HAP-1 (cell line): Measurements from ENCODE around the gene TMC3.

Experiments used
- DNase-seq, 2 experiments: peaks; one replicate each; pipeline ENCODE4 v3.0.0-alpha.2; 2016 to 2020; ENCODE audit warnings: low spot score in 2 of 2
- H3K27me3 ChIP-seq: fragments of 250-450 bp; sonication (Bioruptor Pico); 2 replicates; pipeline ENCODE4 v1.5.1; 2020; ENCODE audit warnings: low read depth, mild to moderate bottlenecking, moderate library complexity
- H3K36me3 ChIP-seq: fragments of 250-450 bp; sonication (Bioruptor Pico); replicated peaks from 2 replicates; pipeline ENCODE4 v1.5.1; 2020; ENCODE audit warnings: mild to moderate bottlenecking
- H3K4me1 ChIP-seq: fragments of 250-450 bp; sonication (Bioruptor Pico); 2 replicates; pipeline ENCODE4 v1.5.1; 2020; ENCODE audit warnings: mild to moderate bottlenecking
- H3K4me3 ChIP-seq: fragments of 250-450 bp; sonication (Bioruptor Pico); 2 replicates; pipeline ENCODE4 v1.5.1; 2020; ENCODE audit warnings: mild to moderate bottlenecking, moderate library complexity
- H3K9me3 ChIP-seq: fragments of 250-450 bp; sonication (Bioruptor Pico); 2 replicates; pipeline ENCODE4 v1.5.1; 2020; ENCODE audit warnings: mild to moderate bottlenecking, moderate library complexity
- in situ Hi-C: fragments of 300-500 bp; cut with MboI; formaldehyde crosslinking; loops from 3 replicates; pipeline ENCODE4 v1.14.3; 2020; ENCODE audit warnings: low sequenced_read_pairs, inconsistent platforms, mixed read lengths

TMC3 gene

GRCh38 chr15:81321667-81322066 is 52.3 kb downstream of the TMC3 start:
- Histone ChIP-seq H3K4me1 (no peaks in the 10 kb centered on the region), H3K9me3 (no peaks in the 10 kb centered on the region), H3K36me3 (no peaks in the 10 kb centered on the region; the same call in 1 of the 2 replicates), H3K4me3 (no peak overlapping the region), H3K27me3 (no peaks in the 10 kb centered on the region)
- DNase-seq, result no peak
- in situ Hi-C loops, result no loop called here

DNA sequence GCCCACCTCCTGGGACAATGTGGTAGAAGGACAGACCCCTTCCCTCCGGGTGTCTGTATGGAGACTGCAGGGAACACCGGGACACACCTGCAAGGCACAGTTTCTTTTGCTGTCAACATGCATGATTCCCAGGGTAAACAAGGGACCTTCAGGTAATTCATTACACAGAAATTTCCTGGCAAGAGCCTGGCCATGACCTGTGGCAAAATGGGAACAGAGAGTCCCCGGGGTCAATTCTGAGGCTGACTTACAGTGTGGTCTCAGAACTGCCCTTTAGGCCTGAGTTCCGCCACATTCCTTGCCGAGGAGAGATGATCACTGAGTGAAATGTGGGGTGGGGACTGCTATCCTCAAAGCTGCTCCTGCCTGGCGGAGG is 56.4 kb downstream of the TMC3 start:
- no peaks in the 10 kb centered on the region for H3K27me3 ChIP-seq
- peaks cover 6% of the 10 kb centered on the region for H3K36me3 ChIP-seq
- H3K4me1 ChIP-seq, result no peaks in the 10 kb centered on the region
- in situ Hi-C loops, result no loop called here
- no peaks in the 10 kb centered on the region for H3K9me3 ChIP-seq
- no peak for DNase-seq
- H3K4me3 ChIP-seq, result no peak overlapping the region

DNA sequence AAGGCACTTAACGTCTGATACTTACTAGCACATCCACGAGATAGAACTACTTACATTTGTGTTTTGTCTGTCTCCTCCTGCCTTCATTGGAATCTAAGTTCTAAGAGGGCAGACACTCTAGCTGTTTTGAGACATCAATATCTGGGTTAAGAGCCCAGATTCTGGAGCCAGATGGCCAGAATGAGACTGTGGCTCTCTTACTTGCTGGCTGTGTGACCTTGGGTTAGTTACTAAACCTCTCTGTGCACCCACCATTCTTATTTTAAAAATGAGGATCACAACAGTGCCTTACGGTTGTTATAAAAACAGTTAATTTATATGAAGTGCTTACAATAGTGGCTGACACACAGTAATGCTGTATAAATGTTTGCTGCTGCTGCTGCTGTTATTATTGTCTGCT is 57.7 kb downstream of the TMC3 start:
- H3K4me1 ChIP-seq, result no peaks in the 10 kb centered on the region
- no peaks in the 10 kb centered on the region for H3K9me3 ChIP-seq
- no peak for DNase-seq
- in situ Hi-C loops, result no loop called here
- H3K27me3 ChIP-seq, result no peaks in the 10 kb centered on the region
- H3K36me3 ChIP-seq, result peaks cover 7% of the 10 kb centered on the region
- no peak overlapping the region for H3K4me3 ChIP-seq

- Histone ChIP-seq H3K9me3 (no peaks in the 10 kb centered on the region), H3K4me1 (no peaks in the 10 kb centered on the region), H3K36me3 (peaks cover 7% of the 10 kb centered on the region), H3K27me3 (no peaks in the 10 kb centered on the region), H3K4me3 (no peak overlapping the region)
- no peak for DNase-seq
- in situ Hi-C loops, result no loop called here
Measured at GRCh38 chr15:81315452-81316175, 58.4 kb downstream of the TMC3 start.

DNA sequence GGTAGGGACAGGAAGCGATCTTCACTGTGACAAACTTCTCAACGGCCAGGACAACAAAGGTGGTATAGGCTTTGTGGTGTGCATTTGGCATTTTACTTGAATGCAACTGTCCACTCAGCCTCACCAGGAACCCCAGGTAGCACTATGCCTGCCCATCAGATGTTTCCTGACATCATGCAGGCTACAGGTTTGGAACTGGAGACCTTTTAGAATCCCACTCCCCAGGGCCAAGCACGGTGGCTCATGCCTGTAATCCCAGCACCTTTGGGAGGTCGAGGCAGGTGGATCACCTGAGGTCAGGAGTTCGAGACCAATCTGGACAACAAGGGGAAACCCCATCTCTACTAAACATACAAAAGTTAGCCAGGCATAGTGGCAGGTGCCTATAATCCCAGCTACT is 59.6 kb downstream of the TMC3 start:
- no peaks in the 10 kb centered on the region for H3K27me3 ChIP-seq
- H3K4me1 ChIP-seq, result no peaks in the 10 kb centered on the region
- in situ Hi-C loops, result no loop called here
- no peak for DNase-seq
- no peak overlapping the region for H3K4me3 ChIP-seq
- peaks cover 7% of the 10 kb centered on the region for H3K36me3 ChIP-seq
- no peaks in the 10 kb centered on the region; the same call in 1 of the 2 replicates for H3K9me3 ChIP-seq

GRCh38 chr15:81313686-81314085 is 60.3 kb downstream of the TMC3 start:
- H3K27me3 ChIP-seq, result no peaks in the 10 kb centered on the region
- DNase-seq, result no peak
- H3K4me3 ChIP-seq, result no peak overlapping the region
- in situ Hi-C loops, result no loop called here
- peaks cover 7% of the 10 kb centered on the region for H3K36me3 ChIP-seq
- no peaks in the 10 kb centered on the region for H3K4me1 ChIP-seq
- no peaks in the 10 kb centered on the region; the same call in 1 of the 2 replicates for H3K9me3 ChIP-seq

- Histone ChIP-seq H3K9me3 (no peaks in the 10 kb centered on the region; the same call in 1 of the 2 replicates), H3K27me3 (no peaks in the 10 kb centered on the region), H3K4me3 (no peak overlapping the region), H3K36me3 (peaks cover 7% of the 10 kb centered on the region), H3K4me1 (no peaks in the 10 kb centered on the region)
- in situ Hi-C loops, result no loop called here
- DNase-seq, result no peak
Measured at GRCh38 chr15:81312790-81313543, 61.0 kb downstream of the TMC3 start.

- DNase-seq, result no peak
- no peaks in the 10 kb centered on the region for H3K27me3 ChIP-seq
- no peak overlapping the region for H3K4me3 ChIP-seq
- no peaks in the 10 kb centered on the region for H3K4me1 ChIP-seq
- in situ Hi-C loops, result no loop called here
- no peaks in the 10 kb centered on the region; the same call in 1 of the 2 replicates for H3K9me3 ChIP-seq
- H3K36me3 ChIP-seq, result peaks cover 7% of the 10 kb centered on the region
Measured at GRCh38 chr15:81311752-81312464, 62.1 kb downstream of the TMC3 start.

DNA sequence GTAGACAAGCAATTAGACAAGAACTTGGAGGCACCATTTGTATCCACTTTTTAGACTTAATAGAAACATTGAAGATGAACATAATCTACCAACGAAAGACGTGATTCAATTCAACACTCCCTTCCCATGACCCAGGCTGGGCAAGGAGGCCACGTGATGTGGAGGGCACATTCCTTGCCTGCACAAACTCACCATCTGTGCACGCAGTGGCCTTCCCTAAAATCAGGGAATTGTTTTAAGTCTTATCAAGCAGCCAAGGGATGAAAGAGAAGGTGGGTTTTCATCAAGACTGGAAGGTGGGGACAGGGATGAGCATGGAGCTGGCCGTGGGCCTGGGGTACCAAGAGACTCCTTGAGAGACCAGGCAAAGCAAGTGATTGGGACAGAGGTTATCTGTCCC is 63.5 kb downstream of the TMC3 start:
- peaks cover 7% of the 10 kb centered on the region for H3K36me3 ChIP-seq
- H3K4me1 ChIP-seq, result no peaks in the 10 kb centered on the region
- no peaks in the 10 kb centered on the region; the same call in 1 of the 2 replicates for H3K9me3 ChIP-seq
- no peak overlapping the region for H3K4me3 ChIP-seq
- in situ Hi-C loops, result no loop called here
- no peaks in the 10 kb centered on the region for H3K27me3 ChIP-seq
- DNase-seq, result no peak

DNA sequence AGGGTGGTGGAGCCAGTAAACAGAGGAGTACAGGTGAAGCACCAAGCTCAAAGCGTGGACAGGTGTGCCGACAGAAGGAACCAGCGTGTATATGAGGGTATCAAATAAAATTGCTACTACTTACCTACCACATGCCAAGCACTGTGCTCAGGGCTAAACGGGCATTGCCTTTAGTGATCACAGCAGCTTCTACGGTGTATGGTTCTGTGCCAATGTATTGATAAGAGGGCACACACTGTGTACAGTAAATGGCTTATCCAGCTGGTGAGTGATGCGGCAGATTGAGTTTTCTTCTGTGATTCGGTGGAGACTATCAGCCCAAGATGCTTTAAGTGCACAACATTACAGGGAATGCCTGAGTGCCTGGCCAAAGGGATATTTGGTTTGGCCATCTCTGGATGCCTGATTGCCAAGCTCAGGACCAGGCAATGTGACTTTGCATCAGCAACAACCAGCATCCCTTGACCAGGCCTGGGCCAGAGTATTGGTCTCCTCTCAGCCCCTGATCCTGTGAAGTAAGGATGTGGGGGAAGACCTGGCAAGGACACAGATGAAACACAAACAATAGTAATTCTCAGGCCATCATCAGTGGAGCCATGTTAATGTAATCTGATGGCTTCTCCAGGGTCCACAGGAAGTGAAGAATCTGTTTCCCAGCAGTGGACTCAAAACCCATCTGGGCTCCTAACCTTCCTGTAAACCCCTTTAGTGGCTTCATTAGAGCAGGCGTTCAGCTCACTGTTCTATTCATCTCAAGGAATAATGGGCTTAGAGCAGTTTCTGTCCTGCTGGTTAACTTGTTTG is 64.2 kb downstream of the TMC3 start:
- DNase-seq, result no peak
- Histone ChIP-seq H3K4me1 (no peaks in the 10 kb centered on the region), H3K27me3 (no peaks in the 10 kb centered on the region), H3K4me3 (no peak overlapping the region), H3K36me3 (peaks cover 7% of the 10 kb centered on the region), H3K9me3 (no peaks in the 10 kb centered on the region; the same call in none of the 2 replicates)
- in situ Hi-C loops, result no loop called here

- Histone ChIP-seq H3K4me1 (peaks cover 2% of the 10 kb centered on the region), H3K9me3 (no peaks in the 10 kb centered on the region; the same call in none of the 2 replicates), H3K27me3 (no peaks in the 10 kb centered on the region), H3K4me3 (no peak overlapping the region), H3K36me3 (peaks cover 7% of the 10 kb centered on the region)
- no peak for DNase-seq
- in situ Hi-C loops, result no loop called here
Measured at GRCh38 chr15:81308260-81308659, 65.8 kb downstream of the TMC3 start.

DNA sequence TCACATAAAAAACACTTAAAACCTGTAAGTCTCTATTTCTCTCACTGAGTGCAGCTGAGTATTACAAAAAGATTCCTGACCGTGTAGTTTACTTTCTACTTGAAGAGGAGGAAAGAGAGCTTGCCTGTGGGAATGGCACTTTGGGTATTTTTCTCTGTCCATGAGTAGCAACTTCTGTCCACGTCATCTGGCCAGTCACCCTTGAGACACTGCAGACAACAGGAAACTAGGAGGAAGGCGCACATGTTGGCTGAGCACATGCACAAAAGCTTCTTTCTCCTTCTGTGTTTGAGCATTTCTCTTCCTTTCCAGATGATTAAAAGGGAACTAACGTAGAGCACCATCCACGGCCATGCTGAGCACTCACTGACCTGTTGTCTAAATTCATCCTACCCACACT is 69.8 kb downstream of the TMC3 start:
- Histone ChIP-seq H3K4me1 (peaks cover 2% of the 10 kb centered on the region), H3K36me3 (no peaks in the 10 kb centered on the region; the same call in 1 of the 2 replicates), H3K9me3 (no peaks in the 10 kb centered on the region; the same call in 1 of the 2 replicates), H3K27me3 (peaks cover 8% of the 10 kb centered on the region; the same call in 1 of the 2 replicates), H3K4me3 (no peak overlapping the region)
- no peak for DNase-seq
- in situ Hi-C loops, result no loop called here
